ENCODE results near the gene KAT5. TPM values are rescaled to one million over a fixed set of nuclear protein-coding genes. Genes with fewer than 3 reads are reported as not detected.

KAT5 gene
- total RNA-seq, result 60.4 and 66.5 TPM in 2 replicates
- long read RNA-seq, transcript KAT5-216 (11 exons, 1,875 nt), result minor isoform, 11 of 122 reads
- long read RNA-seq, transcript KAT5-203 (14 exons, 2,237 nt), result minor isoform, 28 of 122 reads
- long read RNA-seq, transcript KAT5-202 (13 exons, 2,059 nt), result major isoform, 54 of 122 reads
- long read RNA-seq, partial matches to known transcripts, result 10 of 122 reads
- long read RNA-seq, other reads (novel, unspliced or antisense), result 14 of 122 reads

GRCh38 chr11:65711785-65712632, at the start of gene KAT5:
KAT5 (plus strand) TSS chr11:65712252; CDS start chr11:65712268, 16 bp downstream.
- Mint-ChIP-seq H3K36me3 (ENCODE audit: unreplicated experiment) (peaks cover 20% of the 10 kb centered on the region), H3K27ac (ENCODE audit: unreplicated experiment) (peak within 1 kb of the TSS; percentile 100), H3K4me3 (ENCODE audit: unreplicated experiment) (peak within 1 kb of the TSS; percentile 92), H3K27me3 (ENCODE audit: unreplicated experiment) (no peaks in the 10 kb centered on the region), H3K9me3 (ENCODE audit: unreplicated experiment) (no peaks in the 10 kb centered on the region), H3K4me1 (ENCODE audit: unreplicated experiment) (peaks cover 15% of the 10 kb centered on the region)
- DNase-seq (ENCODE audit: extremely low spot score, unreplicated experiment), result peak; percentile 99
- TF ChIP-seq, protein P1, sequence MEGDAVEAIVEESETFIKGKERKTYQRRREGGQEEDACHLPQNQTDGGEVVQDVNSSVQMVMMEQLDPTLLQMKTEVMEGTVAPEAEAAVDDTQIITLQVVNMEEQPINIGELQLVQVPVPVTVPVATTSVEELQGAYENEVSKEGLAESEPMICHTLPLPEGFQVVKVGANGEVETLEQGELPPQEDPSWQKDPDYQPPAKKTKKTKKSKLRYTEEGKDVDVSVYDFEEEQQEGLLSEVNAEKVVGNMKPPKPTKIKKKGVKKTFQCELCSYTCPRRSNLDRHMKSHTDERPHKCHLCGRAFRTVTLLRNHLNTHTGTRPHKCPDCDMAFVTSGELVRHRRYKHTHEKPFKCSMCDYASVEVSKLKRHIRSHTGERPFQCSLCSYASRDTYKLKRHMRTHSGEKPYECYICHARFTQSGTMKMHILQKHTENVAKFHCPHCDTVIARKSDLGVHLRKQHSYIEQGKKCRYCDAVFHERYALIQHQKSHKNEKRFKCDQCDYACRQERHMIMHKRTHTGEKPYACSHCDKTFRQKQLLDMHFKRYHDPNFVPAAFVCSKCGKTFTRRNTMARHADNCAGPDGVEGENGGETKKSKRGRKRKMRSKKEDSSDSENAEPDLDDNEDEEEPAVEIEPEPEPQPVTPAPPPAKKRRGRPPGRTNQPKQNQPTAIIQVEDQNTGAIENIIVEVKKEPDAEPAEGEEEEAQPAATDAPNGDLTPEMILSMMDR (IDR thresholded peaks at IDR 0.05), result peak; percentile 95

DNA sequence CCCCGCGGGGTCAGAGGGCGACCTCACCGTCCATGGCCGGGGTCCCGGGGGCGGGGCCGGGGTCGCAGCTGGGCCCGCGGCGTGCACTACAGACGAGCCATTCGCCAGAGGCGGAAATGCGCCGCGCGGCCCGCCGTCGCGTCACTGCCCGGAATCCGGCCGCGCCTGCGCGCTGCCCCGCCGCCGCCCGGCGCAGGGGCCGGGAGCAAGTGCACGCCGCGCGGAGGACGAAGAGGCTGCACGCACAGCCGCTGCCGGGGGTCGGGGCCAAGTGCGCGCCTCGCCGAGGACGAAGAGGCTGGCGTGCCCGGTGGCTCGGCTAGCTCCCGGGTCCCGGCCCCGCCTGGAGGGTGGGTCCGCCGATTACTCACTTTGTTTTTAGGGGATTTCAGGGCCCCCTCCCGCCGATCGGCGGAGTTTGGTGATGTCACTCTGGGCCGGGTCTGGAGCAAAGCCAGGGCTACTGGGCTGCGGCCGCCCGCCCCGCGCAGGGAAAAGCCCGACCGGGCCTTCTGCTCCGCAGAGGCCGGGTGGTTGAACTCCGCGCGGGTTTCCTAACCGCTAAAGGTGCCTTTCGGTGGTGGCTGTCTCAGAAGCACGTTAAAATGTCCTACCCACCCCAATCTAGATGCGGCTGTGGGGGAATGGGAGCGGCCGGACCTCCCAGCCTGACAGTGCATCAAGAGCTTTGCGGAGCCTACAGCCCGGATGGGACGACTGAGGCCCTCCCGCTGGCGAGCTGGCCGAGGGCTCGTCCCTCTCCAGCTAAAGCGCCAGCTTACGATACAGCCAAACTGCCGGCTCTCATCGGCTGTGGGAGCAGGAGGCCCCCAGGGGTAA, 49.0 kb upstream of the KAT5 start, which contains the start of gene RELA:
TSS of gene RELA (minus strand) at position 118 of the 840 bp plus-strand sequence. CDS start at position 34, 84 bp downstream.
- TF ChIP-seq, protein P1 (IDR thresholded peaks at IDR 0.05), result no peak
- no peaks in the 10 kb centered on the region for H3K9me3 Mint-ChIP-seq (ENCODE audit: unreplicated experiment)
- peak; percentile 99 for DNase-seq (ENCODE audit: extremely low spot score, unreplicated experiment)
- H3K4me3 Mint-ChIP-seq (ENCODE audit: unreplicated experiment), result peak within 1 kb of the TSS; percentile 85
- no peaks in the 10 kb centered on the region for H3K27me3 Mint-ChIP-seq (ENCODE audit: unreplicated experiment)
- peak within 1 kb of the TSS; percentile 98 for H3K27ac Mint-ChIP-seq (ENCODE audit: unreplicated experiment)
- H3K4me1 Mint-ChIP-seq (ENCODE audit: unreplicated experiment), result peaks cover 21% of the 10 kb centered on the region
- H3K36me3 Mint-ChIP-seq (ENCODE audit: unreplicated experiment), result peaks cover 25% of the 10 kb centered on the region

DNA sequence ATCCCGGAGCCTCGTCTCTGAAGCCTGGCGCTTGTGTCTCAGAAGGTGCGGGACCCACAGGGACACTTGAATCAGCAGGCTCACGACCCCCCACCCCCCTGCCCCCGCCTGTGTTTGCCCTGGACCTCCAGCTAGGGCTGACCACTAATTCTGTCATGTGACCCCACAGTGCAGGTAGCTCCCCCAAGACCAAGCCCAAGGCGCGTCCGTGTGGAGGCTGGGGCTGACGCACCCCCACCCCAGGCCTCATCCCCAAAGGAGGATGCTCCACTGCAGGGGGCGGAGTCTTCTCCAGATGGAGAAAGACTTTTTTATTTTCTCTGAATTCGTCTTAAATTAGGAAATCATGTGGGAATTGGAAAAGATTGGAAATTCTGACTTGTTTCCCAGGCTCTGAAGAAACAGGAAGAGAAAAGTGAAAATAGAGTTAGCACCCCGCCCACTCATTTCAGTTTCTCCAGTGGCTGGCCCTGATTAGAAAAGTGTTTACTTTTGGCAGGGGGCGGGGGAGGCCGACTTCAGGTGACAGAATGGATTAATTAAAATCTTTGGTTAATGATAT, 48.3 kb upstream of the KAT5 start:
- Mint-ChIP-seq H3K4me3 (ENCODE audit: unreplicated experiment) (peak overlapping the region; percentile 85), H3K4me1 (ENCODE audit: unreplicated experiment) (peaks cover 21% of the 10 kb centered on the region), H3K27me3 (ENCODE audit: unreplicated experiment) (no peaks in the 10 kb centered on the region), H3K27ac (ENCODE audit: unreplicated experiment) (peak overlapping the region; percentile 98), H3K36me3 (ENCODE audit: unreplicated experiment) (peaks cover 18% of the 10 kb centered on the region), H3K9me3 (ENCODE audit: unreplicated experiment) (no peaks in the 10 kb centered on the region)
- no peak for DNase-seq (ENCODE audit: extremely low spot score, unreplicated experiment)
- TF ChIP-seq, protein P1 (IDR thresholded peaks at IDR 0.05), result no peak

DNA sequence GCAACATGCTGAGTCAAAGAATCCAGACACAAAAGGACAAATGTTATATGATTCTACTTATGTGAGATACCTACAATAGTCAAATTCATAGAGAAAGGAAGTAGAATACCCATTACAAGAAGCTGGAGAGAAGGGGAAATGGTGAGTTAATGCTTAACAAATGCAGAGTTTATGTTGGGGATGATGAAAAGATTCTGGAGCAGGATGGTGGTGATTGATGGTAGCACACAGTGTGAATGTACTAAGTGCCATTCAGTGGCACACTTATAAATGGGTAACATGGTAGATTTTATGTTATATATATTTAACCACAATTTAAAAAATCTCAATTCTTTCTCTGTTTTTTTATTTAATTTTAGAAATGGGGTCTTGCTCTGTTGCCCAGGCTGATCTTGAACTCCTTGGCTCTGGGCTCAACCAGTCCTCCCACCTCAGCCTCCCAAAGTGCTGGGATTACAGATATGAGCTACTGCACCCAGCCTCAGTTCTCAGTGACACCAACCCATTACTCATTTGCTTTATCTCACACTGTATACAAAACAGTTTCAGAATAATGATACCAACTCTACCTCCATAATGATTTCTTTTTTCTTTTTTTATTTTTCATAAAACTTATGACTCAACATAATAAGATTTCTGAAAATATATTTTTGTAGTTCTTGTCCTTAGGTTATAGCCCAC, 39.7 kb upstream of the KAT5 start:
- no peak for DNase-seq (ENCODE audit: extremely low spot score, unreplicated experiment)
- Mint-ChIP-seq H3K4me1 (ENCODE audit: unreplicated experiment) (no peaks in the 10 kb centered on the region), H3K9me3 (ENCODE audit: unreplicated experiment) (no peaks in the 10 kb centered on the region), H3K4me3 (ENCODE audit: unreplicated experiment) (no peak overlapping the region), H3K27me3 (ENCODE audit: unreplicated experiment) (peaks cover 3% of the 10 kb centered on the region), H3K27ac (ENCODE audit: unreplicated experiment) (no peak overlapping the region), H3K36me3 (ENCODE audit: unreplicated experiment) (no peaks in the 10 kb centered on the region)
- TF ChIP-seq, protein P1 (IDR thresholded peaks at IDR 0.05), result no peak
